Activated T-helper 1 cell treated with anti-CD3 and anti-CD28 coated beads, Interleukin-12 subunit alpha, Interleukin-12 subunit beta, Interleukin-2, Interleukin-4 antibody, amounts not matched to agents 30 ng/mL and 10 ng/mL and 1 ng/mL, durations not matched to agents 14 hours and 24 hours and 36 hours (primary cell): Measurements from ENCODE around the gene ABCC6. TPM values are rescaled to one million over a fixed set of nuclear protein-coding genes. Genes with fewer than 3 reads are reported as not detected.
"Not testable (repeated sequence)": the region's sequence is repeated elsewhere in the genome, so short reads cannot be mapped to it uniquely, and the experiment has no call there.

ENCODE experiments used
- DNase-seq: peaks from one replicate; pipeline ENCODE4 v3.0.0; 2021; ENCODE audit warnings: low spot score
- H3K27ac Mint-ChIP-seq: one replicate; pipeline ENCODE4 v1.8.0; 2021; ENCODE audit warnings: mild to moderate bottlenecking, mixed read lengths
- H3K27me3 Mint-ChIP-seq: one replicate; pipeline ENCODE4 v1.8.0; 2022; ENCODE audit warnings: mild to moderate bottlenecking, moderate library complexity, mixed read lengths; ENCODE audit not compliant: insufficient read depth
- H3K36me3 Mint-ChIP-seq: one replicate; pipeline ENCODE4 v1.8.0; 2021; ENCODE audit warnings: low read depth, mixed read lengths
- H3K4me1 Mint-ChIP-seq: one replicate; pipeline ENCODE4 v1.8.0; 2021; ENCODE audit warnings: low read depth, mixed read lengths
- H3K4me3 Mint-ChIP-seq: one replicate; pipeline ENCODE4 v1.8.0; 2021; ENCODE audit warnings: mild to moderate bottlenecking, moderate library complexity, mixed read lengths
- H3K9me3 Mint-ChIP-seq: one replicate; pipeline ENCODE4 v1.8.0; 2021; ENCODE audit warnings: mixed read lengths
- intact Hi-C: fragments of 100-400 bp; cut with micrococcal nuclease; formaldehyde crosslinking; loops from one replicate; pipeline ENCODE4 v1.15.1; 2024
- total RNA-seq: library from RNA; stranded (reverse); gene quantifications from 2 replicates; pipeline ENCODE4 v1.2.3, GENCODE V29; 2022

Gene ABCC6
- total RNA-seq, 1 donor from 2014 or later, result not detected

- Mint-ChIP-seq H3K27me3 (peaks cover 6% of the 10 kb centered on the region), H3K27ac (no peak overlapping the region), H3K4me1 (peaks cover 5% of the 10 kb centered on the region), H3K9me3 (peaks cover 15% of the 10 kb centered on the region), H3K4me3 (no peak overlapping the region), H3K36me3 (peaks cover 2% of the 10 kb centered on the region)
- no peak for DNase-seq
- intact Hi-C loops, result no loop called here
These were observed 60.7 kb downstream of the ABCC6 start for GRCh38 chr16:16162591-16162990.

DNA sequence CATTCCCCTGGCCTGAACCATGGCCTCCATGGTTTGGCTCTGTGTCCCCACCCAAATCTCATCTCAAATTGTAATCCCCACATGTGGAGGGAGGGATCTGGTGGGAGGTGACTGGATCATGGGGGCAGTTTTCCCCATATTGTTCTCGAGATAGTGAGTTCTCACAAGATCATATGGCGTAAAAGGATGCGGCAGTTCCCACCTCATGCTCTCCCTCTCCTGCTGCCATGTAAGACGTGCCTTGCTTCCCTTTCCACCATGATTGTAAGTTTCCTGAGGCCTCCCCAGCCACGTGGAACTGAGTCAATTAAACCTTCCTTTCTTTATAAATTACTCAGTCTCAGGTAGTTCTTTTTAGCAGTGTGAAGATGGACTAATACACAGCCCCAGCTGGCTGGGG lies 61.5 kb downstream of the ABCC6 start:
- DNase-seq, H3K27ac Mint-ChIP-seq, H3K27me3 Mint-ChIP-seq, H3K4me3 Mint-ChIP-seq, H3K36me3 Mint-ChIP-seq, intact Hi-C loops, H3K4me1 Mint-ChIP-seq: not testable (repeated sequence)
- H3K9me3 Mint-ChIP-seq, result peaks cover 15% of the 10 kb centered on the region

DNA sequence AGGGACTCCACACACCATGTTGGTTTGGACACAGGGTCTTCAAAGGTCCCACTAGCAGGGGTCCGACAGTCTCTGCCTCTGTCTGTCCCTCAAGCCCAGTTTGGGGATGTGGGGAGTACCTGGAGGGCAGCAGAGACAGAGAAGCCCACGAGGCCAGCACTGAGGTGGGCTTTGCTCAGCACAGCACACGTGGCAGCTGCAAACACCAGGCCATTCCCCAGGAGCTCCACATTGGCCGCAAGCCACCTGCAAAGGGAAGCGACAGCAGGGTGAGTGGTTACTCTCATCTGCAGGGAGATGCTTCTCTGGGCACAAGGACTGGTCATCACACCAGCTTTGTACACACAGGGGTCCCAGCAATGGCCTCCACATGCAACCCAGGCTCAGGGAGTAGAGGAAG lies 62.0 kb downstream of the ABCC6 start:
- intact Hi-C loops, result no loop called here
- peaks cover 2% of the 10 kb centered on the region for H3K36me3 Mint-ChIP-seq
- no peak overlapping the region for H3K4me3 Mint-ChIP-seq
- no peak for DNase-seq
- no peak overlapping the region for H3K27ac Mint-ChIP-seq
- peaks cover 6% of the 10 kb centered on the region for H3K27me3 Mint-ChIP-seq
- H3K4me1 Mint-ChIP-seq, result peaks cover 5% of the 10 kb centered on the region
- peaks cover 15% of the 10 kb centered on the region for H3K9me3 Mint-ChIP-seq

- Mint-ChIP-seq H3K4me3 (no peak overlapping the region), H3K27ac (no peak overlapping the region), H3K9me3 (peaks cover 15% of the 10 kb centered on the region), H3K27me3 (peaks cover 6% of the 10 kb centered on the region), H3K36me3 (peaks cover 2% of the 10 kb centered on the region), H3K4me1 (peaks cover 5% of the 10 kb centered on the region)
- no peak for DNase-seq
- intact Hi-C loops, result no loop called here
These were observed 63.6 kb downstream of the ABCC6 start for GRCh38 chr16:16159662-16160061.

- peaks cover 2% of the 10 kb centered on the region for H3K36me3 Mint-ChIP-seq
- intact Hi-C loops, result no loop called here
- H3K27ac Mint-ChIP-seq, result no peak overlapping the region
These were observed 64.4 kb downstream of the ABCC6 start for GRCh38 chr16:16158741-16159374.

GRCh38 chr16:16158082-16158658 lies 65.1 kb downstream of the ABCC6 start:
- peaks cover 15% of the 10 kb centered on the region for H3K9me3 Mint-ChIP-seq
- H3K27ac Mint-ChIP-seq, result no peak overlapping the region
- intact Hi-C loops, result no loop called here
- no peak overlapping the region for H3K4me3 Mint-ChIP-seq
- H3K27me3 Mint-ChIP-seq, result peaks cover 5% of the 10 kb centered on the region
- DNase-seq, result no peak
- H3K36me3 Mint-ChIP-seq, result peaks cover 2% of the 10 kb centered on the region
- peaks cover 5% of the 10 kb centered on the region for H3K4me1 Mint-ChIP-seq

More at GRCh38 chr16:16158741-16159374, 64.4 kb downstream of the ABCC6 start:
- peaks cover 5% of the 10 kb centered on the region for H3K4me1 Mint-ChIP-seq
- H3K9me3 Mint-ChIP-seq, result peaks cover 15% of the 10 kb centered on the region
- H3K27me3 Mint-ChIP-seq, result peaks cover 6% of the 10 kb centered on the region
- H3K4me3 Mint-ChIP-seq, result no peak overlapping the region
- no peak for DNase-seq

DNA sequence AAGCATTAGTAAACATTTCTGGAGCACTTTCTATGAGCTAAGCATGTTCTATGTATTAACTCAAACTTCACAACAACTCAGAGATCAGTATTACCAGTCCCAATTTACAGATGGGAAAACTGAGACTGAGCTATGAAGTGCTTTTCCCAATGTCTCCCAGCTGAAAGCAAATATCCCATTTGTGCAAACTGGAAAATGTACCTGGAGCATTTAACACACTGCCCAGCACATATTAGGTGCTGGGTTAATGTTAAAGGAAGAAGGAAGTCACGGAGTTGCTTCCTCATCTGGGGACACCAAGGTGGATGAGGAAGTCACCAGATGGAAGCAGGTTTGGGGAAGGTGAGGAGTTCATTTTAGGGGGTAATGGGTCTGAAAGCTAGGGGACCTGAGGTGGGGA lies 66.1 kb downstream of the ABCC6 start:
- Mint-ChIP-seq H3K27ac (no peak overlapping the region), H3K36me3 (peaks cover 2% of the 10 kb centered on the region), H3K27me3 (no peaks in the 10 kb centered on the region), H3K9me3 (peaks cover 15% of the 10 kb centered on the region), H3K4me3 (no peak overlapping the region), H3K4me1 (no peaks in the 10 kb centered on the region)
- intact Hi-C loops, result no loop called here
- no peak for DNase-seq

GRCh38 chr16:16155234-16155633 lies 68.1 kb downstream of the ABCC6 start:
- Mint-ChIP-seq H3K4me3 (no peak overlapping the region), H3K9me3 (peaks cover 15% of the 10 kb centered on the region), H3K4me1 (no peaks in the 10 kb centered on the region), H3K36me3 (peaks cover 2% of the 10 kb centered on the region), H3K27me3 (no peaks in the 10 kb centered on the region), H3K27ac (no peak overlapping the region)
- DNase-seq, result no peak
- intact Hi-C loops, result no loop called here

DNA sequence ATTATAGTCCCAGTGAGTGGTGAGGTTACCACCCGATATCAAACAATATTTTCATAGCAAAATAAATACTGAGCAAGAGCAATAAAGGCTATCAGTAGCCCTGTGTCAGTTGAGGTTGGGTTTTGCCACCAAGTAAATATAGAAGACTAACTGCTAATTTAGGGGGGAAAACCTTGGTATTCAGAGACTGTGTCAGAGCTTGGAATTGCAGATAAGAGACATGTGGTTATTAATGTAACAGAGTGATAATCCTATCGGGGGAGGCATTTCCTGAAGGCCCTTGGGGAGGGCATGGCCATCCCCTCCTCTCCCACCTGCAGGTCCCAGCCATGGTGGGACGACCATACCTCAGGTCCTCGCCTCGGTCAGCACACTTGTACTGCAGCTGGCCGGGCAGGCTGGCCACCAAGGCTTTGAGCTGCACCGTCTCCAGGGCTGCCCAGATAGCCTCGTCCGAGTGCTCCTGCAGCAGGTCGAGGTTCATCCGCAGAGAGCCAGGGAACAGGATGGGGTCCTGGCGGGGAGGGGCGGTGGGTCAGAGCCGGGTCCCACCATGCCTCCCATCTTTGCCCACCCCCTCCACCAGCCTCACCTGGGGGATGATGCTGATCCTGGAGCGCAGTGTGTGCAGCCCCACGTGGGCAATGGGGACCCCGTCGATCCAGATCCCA lies 68.9 kb downstream of the ABCC6 start:
- no peak for DNase-seq
- intact Hi-C loops, result no loop called here
- H3K27ac Mint-ChIP-seq, result no peak overlapping the region
- no peaks in the 10 kb centered on the region for H3K27me3 Mint-ChIP-seq
- H3K4me1 Mint-ChIP-seq, result no peaks in the 10 kb centered on the region
- no peak overlapping the region for H3K4me3 Mint-ChIP-seq
- peaks cover 12% of the 10 kb centered on the region for H3K9me3 Mint-ChIP-seq
- H3K36me3 Mint-ChIP-seq, result peaks cover 2% of the 10 kb centered on the region

DNA sequence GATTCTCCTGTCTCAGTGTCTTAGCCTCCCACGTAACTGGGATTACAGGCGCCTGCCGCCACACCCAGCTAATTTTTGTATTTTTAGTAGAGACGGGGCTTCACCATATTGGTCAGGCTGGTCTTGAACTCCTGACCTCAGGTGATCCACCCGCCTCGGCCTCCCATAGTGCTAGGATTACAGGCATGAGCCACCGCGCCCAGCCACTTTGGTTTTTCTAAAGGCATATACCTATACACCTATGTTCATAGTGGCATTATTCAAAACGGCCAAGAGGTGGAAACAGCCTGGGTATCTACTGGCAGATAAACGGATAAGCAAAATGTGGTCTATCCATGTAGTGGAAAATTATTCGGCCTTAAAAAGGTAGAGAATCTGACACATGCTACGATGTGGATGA lies 70.3 kb downstream of the ABCC6 start:
- H3K27ac Mint-ChIP-seq, H3K36me3 Mint-ChIP-seq, H3K27me3 Mint-ChIP-seq, DNase-seq, H3K4me1 Mint-ChIP-seq, H3K9me3 Mint-ChIP-seq, H3K4me3 Mint-ChIP-seq, intact Hi-C loops: not testable (repeated sequence)

DNA sequence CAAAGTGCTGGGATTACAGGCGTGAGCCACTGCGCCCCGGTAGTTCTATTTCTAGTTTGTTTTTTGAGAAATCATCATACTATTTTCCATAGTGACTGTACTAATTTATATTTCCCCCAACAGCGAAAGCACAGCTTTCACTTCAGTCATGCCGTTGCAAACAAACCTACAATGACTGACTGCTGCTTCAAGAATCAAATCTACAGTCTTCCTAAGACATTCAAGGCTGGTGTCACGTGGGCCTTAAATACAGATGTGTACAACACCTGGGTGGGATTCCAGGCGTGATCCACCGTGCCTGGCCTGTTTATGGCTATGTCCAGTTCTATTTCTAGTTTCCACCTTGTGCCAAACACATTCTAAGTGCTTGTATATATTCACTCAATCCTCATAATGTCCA lies 72.0 kb downstream of the ABCC6 start:
- H3K4me3 Mint-ChIP-seq, result no peak overlapping the region

GRCh38 chr16:16150878-16151152 lies 72.5 kb downstream of the ABCC6 start:
- no peak overlapping the region for H3K4me3 Mint-ChIP-seq
- H3K27me3 Mint-ChIP-seq, result no peaks in the 10 kb centered on the region
- no peaks in the 10 kb centered on the region for H3K9me3 Mint-ChIP-seq
- H3K4me1 Mint-ChIP-seq, result no peaks in the 10 kb centered on the region
- intact Hi-C loops, result no loop called here
- DNase-seq, result no peak
- no peak overlapping the region for H3K27ac Mint-ChIP-seq
- no peaks in the 10 kb centered on the region for H3K36me3 Mint-ChIP-seq

More for the DNA sequence above, 72.0 kb downstream of the ABCC6 start:
- Mint-ChIP-seq H3K27ac (no peak overlapping the region), H3K36me3 (no peaks in the 10 kb centered on the region), H3K9me3 (no peaks in the 10 kb centered on the region), H3K4me1 (no peaks in the 10 kb centered on the region), H3K27me3 (no peaks in the 10 kb centered on the region)
- no peak for DNase-seq
- intact Hi-C loops, result no loop called here

DNA sequence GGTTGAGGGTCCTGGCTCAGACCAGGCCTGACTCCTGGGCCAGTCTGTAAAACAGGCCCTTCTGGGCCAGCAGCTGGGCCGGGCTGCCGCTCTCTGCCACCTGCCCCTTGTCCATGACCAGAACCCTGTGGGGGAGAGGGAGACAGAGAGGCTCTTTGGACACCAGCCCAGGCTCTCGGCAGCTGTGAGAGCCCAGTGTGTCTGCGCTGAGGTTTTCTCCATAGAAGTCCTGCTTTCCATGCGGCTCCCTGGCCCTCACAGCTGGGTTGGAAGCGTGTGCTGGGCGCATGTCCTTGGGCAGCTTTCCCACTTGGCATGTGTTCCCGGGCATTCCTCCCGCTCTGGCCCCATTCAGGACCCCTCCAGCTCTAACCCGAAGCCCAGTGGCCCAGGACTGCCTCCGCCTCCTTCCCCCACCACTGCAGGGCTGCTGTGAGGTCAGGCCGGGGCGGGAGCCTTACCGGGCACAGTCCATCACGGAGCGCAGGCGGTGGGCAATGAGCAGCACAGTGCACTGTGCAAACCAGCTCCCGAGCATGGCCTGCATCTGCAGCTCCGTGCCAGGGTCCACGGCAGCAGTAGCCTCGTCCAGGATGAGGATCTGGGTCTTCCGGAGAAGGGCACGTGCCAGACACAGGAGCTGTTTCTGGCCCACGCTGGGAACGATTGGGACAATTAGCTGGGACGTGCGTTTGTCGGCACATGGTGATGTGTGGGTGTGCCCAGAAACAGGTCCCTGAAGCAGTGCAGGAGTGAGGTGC lies 73.0 kb downstream of the ABCC6 start:
- Mint-ChIP-seq H3K27ac (no peak overlapping the region), H3K27me3 (no peaks in the 10 kb centered on the region), H3K9me3 (no peaks in the 10 kb centered on the region), H3K4me3 (no peak overlapping the region), H3K36me3 (peaks cover 2% of the 10 kb centered on the region), H3K4me1 (no peaks in the 10 kb centered on the region)
- intact Hi-C loops, result no loop called here
- DNase-seq, result no peak
